Stomach smooth muscle (tissue), 2 donors: ENCODE measurements around the gene GABBR2.

Source experiments
- H3K27ac ChIP-seq: one replicate; pipeline ENCODE4 v1.7.0; 2013; ENCODE audit warnings: mild to moderate bottlenecking, low read length, inconsistent platforms
- H3K27me3 ChIP-seq, 2 donors: one replicate each; pipeline ENCODE4 v1.7.0; 2013; ENCODE audit warnings: low read length in 2 of 2; ENCODE audit not compliant: insufficient read depth in 2 of 2, control insufficient read depth in 1 of 2
- H3K36me3 ChIP-seq, 2 donors: one replicate each; pipeline ENCODE4 v1.7.0; 2013; ENCODE audit warnings: low read length in 2 of 2; ENCODE audit not compliant: control insufficient read depth in 2 of 2, insufficient read depth in 2 of 2
- H3K4me1 ChIP-seq: one replicate; pipeline ENCODE4 v1.7.0; 2013; ENCODE audit warnings: low read length; ENCODE audit not compliant: control insufficient read depth, insufficient read depth
- H3K4me3 ChIP-seq, 2 donors: one replicate each; pipeline ENCODE4 v1.7.0; 2013; ENCODE audit warnings: low read length in 2 of 2
- H3K9ac ChIP-seq, 2 donors: one replicate each; pipeline ENCODE4 v1.7.0; 2013; ENCODE audit warnings: low read length in 2 of 2, mild to moderate bottlenecking in 1 of 2
- H3K9me3 ChIP-seq, 2 donors: one replicate each; pipeline ENCODE4 v1.7.0; 2013; ENCODE audit warnings: low read length in 2 of 2; ENCODE audit not compliant: control insufficient read depth in 2 of 2
- donor health status: healthy.
- donor health status: Pancreatic carcinoma.

GABBR2 gene

DNA sequence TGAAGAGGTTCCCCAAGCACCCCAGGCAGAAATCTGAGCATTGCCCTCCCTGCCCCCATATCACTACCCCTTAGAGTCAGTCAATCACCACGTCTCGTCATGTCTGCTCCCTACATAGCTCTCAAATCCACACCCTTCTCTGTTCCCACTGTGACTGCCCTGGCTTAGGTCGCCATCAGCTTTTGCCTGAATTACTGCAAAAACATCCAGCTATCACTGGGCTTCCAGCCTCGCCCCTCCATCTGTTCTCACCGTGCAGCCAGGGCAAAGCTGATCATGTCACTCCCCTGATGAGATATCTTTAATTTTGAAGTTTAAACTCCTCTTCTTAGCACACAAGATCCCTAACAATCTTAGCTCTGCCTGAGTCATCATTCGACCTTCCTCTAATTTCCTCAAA is 363.7 kb downstream of the GABBR2 start:
- Histone ChIP-seq H3K4me3 (no peak overlapping the region), H3K9me3 (no peaks in the 10 kb centered on the region), H3K9ac (no peak overlapping the region), H3K27ac (no peak overlapping the region), H3K27me3 (no peaks in the 10 kb centered on the region), H3K36me3 (no peaks in the 10 kb centered on the region), H3K4me1 (no peaks in the 10 kb centered on the region)

- no peak overlapping the region for H3K27ac ChIP-seq
- H3K27me3 ChIP-seq, result no peaks in the 10 kb centered on the region
Observed at GRCh38 chr9:98344581-98344980, 364.2 kb downstream of the GABBR2 start.

GRCh38 chr9:98342820-98343210 is 365.9 kb downstream of the GABBR2 start:
- Histone ChIP-seq H3K4me1 (no peaks in the 10 kb centered on the region), H3K27ac (no peak overlapping the region), H3K27me3 (no peaks in the 10 kb centered on the region), H3K36me3 (no peaks in the 10 kb centered on the region), H3K4me3 (no peak overlapping the region), H3K9me3 (peaks cover 0 to 2% of the 10 kb centered on the region in 2 donors), H3K9ac (no peak overlapping the region)

More at GRCh38 chr9:98344581-98344980, 364.2 kb downstream of the GABBR2 start:
- no peak overlapping the region for H3K9ac ChIP-seq
- H3K36me3 ChIP-seq, result no peaks in the 10 kb centered on the region
- H3K4me1 ChIP-seq, result no peaks in the 10 kb centered on the region
- H3K9me3 ChIP-seq, result peaks cover 0 to 2% of the 10 kb centered on the region in 2 donors
- no peak overlapping the region for H3K4me3 ChIP-seq

DNA sequence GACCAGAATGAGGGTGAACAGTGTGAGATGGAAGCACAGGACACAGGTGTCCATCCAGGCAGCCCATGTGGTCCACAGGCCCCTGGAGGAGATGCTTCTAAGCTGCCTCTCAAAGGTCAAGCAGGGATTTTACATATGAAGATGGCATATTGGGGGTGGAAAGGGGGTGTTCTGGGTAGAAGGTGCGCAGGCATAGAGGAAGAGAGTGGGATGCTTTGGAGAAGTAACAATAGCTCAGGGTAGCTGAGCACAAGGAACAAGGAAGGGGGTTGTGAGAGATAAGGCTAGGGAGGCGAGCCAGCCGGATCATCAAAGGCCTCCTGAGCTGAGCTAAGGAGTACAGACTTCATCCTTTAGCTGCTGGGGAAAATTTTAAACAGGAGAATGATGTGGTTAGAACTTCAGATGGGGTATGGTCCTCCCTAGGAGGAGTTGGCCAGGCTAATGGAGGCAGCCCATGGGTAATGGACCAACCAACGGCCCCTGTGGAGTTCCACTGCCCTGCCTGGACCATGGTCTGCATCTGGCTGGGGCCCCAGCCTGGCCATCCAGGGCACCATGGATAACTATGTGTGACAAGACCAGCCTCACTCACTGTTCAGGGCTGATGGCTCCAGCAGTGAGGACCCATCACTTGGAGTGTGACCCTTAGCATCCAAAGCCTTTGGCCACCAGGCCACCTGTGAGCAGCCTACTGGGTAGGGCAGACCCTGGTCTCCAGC is 366.5 kb downstream of the GABBR2 start:
- no peak overlapping the region for H3K4me3 ChIP-seq
- peaks cover 0 to 2% of the 10 kb centered on the region in 2 donors for H3K9me3 ChIP-seq
- H3K9ac ChIP-seq, result no peak overlapping the region
- no peak overlapping the region for H3K27ac ChIP-seq
- H3K27me3 ChIP-seq, result no peaks in the 10 kb centered on the region
- no peaks in the 10 kb centered on the region for H3K36me3 ChIP-seq
- H3K4me1 ChIP-seq, result no peaks in the 10 kb centered on the region

- no peak overlapping the region for H3K9ac ChIP-seq
- H3K9me3 ChIP-seq, result peaks cover 0 to 2% of the 10 kb centered on the region in 2 donors
- H3K4me3 ChIP-seq, result no peak overlapping the region
- no peaks in the 10 kb centered on the region for H3K27me3 ChIP-seq
- H3K36me3 ChIP-seq, result no peaks in the 10 kb centered on the region
- H3K27ac ChIP-seq, result no peak overlapping the region
- no peaks in the 10 kb centered on the region for H3K4me1 ChIP-seq
Observed at GRCh38 chr9:98341157-98342097, 367.3 kb downstream of the GABBR2 start.

DNA sequence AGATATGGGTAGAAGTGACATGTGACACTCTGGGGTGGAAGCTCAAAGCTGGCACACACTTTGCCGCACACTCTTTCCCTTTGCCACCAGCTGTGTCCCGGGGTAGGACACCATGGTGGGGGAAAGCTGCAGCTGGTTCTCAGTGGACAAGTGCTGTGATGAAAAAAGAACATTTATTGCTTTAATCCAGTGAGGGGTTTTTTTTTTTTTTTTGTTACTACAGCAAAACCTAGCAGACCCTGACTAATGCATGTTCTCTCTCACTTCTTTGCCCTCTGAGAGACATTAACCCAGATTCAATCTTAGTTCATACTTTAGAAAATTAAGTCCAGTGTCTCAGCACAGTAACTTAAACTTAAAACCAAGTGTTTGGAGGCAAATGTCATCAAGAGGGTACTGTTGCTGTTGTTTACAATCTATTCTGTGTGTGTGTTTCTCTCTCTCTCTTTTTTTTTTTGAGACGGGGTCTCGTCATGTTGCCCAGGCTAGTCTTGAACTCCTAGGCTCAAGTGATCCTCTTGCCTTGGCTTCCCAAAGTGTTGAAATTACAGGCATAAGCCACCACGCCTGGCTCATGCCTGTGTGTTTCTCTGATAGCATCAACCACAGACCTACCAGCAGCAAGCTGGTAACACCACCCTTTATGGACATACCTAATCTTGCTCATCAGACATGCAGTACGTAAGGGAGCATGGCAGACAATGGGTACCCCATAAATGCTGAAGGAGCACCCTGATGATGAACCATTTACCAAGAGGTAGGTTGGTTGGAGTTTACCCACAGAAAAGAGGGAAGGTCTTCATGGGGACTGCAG is 368.5 kb downstream of the GABBR2 start:
- H3K27ac ChIP-seq, result no peak overlapping the region
- peaks cover 0 to 2% of the 10 kb centered on the region in 2 donors for H3K9me3 ChIP-seq
- no peak overlapping the region for H3K9ac ChIP-seq
- no peak overlapping the region for H3K4me3 ChIP-seq
- H3K4me1 ChIP-seq, result no peaks in the 10 kb centered on the region
- H3K36me3 ChIP-seq, result no peaks in the 10 kb centered on the region
- H3K27me3 ChIP-seq, result no peaks in the 10 kb centered on the region

- Histone ChIP-seq H3K27me3 (no peaks in the 10 kb centered on the region), H3K9ac (no peak overlapping the region), H3K36me3 (no peaks in the 10 kb centered on the region), H3K4me3 (no peak overlapping the region), H3K4me1 (peaks cover 7% of the 10 kb centered on the region), H3K9me3 (peaks cover 0 to 2% of the 10 kb centered on the region in 2 donors), H3K27ac (no peak overlapping the region)
Observed at GRCh38 chr9:98335661-98336060, 373.1 kb downstream of the GABBR2 start.

GRCh38 chr9:98334796-98335195 is 373.9 kb downstream of the GABBR2 start:
- Histone ChIP-seq H3K27me3 (no peaks in the 10 kb centered on the region), H3K9ac (no peak overlapping the region), H3K4me1 (peaks cover 7% of the 10 kb centered on the region), H3K9me3 (peaks cover 0 to 2% of the 10 kb centered on the region in 2 donors), H3K36me3 (no peaks in the 10 kb centered on the region), H3K27ac (no peak overlapping the region), H3K4me3 (no peak overlapping the region)

DNA sequence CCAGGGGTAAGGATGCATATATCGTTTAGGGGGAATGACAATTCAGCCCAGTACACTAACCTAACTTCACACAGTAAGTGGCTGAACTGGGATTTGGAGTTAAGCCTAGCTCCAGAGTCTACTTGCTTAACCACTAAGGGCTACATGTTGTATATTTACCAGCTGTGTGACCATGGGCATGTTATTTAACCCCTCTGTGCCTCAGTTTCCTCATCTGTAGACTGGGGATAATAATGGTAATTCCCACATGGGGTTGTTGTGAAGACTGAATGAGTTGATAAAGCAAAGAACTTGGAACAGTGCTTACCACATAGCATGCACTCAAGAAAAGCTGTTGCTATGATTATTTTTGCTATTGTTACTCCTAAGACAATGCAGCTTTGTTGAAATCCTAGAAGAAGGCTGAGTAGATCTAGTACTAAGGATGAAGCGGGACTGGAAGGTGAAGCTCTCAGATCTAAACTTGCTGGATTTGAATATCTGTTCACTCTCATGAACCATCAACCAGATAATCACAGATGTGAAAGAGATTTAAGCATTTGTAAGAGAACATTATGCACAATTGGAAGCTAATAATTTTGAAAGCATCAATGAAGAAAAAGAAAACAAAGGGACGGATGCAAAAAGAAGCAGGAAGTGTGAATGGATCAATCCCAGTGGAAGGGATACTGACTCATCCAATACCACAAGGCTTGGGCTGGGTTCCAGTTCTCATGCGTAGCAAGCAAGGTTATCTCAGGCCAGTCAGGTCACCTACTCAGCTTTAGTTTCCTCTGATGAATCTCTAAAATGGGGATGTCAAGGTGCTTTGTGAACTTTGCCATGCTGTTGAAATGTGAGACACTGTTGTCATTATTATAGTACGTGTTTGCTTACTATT is 374.8 kb downstream of the GABBR2 start:
- Histone ChIP-seq H3K27ac (no peak overlapping the region), H3K4me1 (peaks cover 7% of the 10 kb centered on the region), H3K27me3 (no peaks in the 10 kb centered on the region), H3K4me3 (no peak overlapping the region), H3K9me3 (no peaks in the 10 kb centered on the region), H3K9ac (no peak overlapping the region), H3K36me3 (no peaks in the 10 kb centered on the region)

DNA sequence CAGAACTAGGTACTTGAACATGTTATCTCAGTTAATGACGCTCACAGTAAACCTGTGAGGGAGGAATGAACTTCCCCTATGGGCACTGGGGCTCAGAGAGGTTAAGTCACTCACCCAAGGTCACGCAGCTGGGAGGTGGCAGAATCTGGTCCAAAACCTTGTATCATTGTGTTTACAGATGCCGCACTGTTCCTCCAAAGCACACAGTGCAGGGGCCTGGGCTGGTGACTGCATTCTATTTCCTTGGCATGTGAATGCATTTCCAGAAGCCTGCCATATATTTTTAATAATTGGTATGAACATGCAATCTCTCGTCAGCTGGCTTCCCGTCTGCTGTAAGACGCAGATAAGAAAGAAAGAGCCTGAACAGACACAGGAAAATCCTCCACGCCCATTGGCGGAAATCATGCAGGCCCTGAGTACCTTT is 376.3 kb downstream of the GABBR2 start:
- Histone ChIP-seq H3K27me3 (no peaks in the 10 kb centered on the region), H3K9ac (no peak overlapping the region), H3K4me3 (no peak overlapping the region), H3K36me3 (no peaks in the 10 kb centered on the region), H3K27ac (no peak overlapping the region), H3K9me3 (no peaks in the 10 kb centered on the region), H3K4me1 (peaks cover 7% of the 10 kb centered on the region)
